ENCODE data around the gene SPRR2G.

Gene SPRR2G

DNA sequence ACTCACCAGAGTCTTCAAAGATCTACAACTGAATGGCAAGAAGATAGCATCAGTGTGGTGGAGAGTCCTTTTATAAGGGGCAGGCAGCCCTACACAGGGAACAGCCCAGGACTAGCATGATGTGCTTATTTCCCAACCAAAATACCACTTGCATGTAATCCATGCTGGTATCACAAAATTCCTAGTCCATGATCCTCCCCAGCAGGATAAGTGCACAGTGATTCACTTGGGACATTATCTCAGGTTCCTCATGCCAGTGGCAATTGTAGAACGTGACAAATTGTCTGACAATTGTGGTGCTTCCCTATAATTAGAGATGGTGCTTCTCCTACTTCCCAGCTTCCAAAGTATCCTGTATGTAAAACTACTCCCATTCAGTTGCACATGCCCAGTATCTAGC, at the start of gene SPRR2G:
Gene SPRR2G, minus strand, starts transcription at position 45 of the 400 bp plus-strand sequence. CDS start 780 bp downstream, outside the sequence.
- TF ChIP-seq, protein P1, sequence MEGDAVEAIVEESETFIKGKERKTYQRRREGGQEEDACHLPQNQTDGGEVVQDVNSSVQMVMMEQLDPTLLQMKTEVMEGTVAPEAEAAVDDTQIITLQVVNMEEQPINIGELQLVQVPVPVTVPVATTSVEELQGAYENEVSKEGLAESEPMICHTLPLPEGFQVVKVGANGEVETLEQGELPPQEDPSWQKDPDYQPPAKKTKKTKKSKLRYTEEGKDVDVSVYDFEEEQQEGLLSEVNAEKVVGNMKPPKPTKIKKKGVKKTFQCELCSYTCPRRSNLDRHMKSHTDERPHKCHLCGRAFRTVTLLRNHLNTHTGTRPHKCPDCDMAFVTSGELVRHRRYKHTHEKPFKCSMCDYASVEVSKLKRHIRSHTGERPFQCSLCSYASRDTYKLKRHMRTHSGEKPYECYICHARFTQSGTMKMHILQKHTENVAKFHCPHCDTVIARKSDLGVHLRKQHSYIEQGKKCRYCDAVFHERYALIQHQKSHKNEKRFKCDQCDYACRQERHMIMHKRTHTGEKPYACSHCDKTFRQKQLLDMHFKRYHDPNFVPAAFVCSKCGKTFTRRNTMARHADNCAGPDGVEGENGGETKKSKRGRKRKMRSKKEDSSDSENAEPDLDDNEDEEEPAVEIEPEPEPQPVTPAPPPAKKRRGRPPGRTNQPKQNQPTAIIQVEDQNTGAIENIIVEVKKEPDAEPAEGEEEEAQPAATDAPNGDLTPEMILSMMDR (IDR thresholded peaks at IDR 0.05), result no peak

DNA sequence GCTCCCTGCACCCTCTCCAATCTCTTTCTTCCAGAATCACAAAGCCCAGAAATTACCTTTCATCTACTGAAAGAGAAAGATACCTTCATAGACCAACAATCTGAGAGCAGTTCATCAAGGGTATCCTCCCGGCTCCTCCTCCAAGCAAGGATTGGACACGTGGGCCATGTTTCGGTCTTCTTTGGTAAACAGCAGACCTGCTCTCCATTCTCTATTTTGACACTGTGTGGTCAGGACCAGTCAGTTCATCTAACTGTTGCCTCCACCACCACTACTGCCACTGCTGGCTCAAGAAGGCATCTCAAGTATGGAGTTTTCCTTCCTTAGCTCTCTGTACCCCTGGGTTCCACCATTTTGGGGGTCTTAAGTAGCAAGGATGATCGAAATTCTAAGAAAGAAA, 44.5 kb upstream of the SPRR2G start:
- TF ChIP-seq, protein P1 (IDR thresholded peaks at IDR 0.05), result no peak

DNA sequence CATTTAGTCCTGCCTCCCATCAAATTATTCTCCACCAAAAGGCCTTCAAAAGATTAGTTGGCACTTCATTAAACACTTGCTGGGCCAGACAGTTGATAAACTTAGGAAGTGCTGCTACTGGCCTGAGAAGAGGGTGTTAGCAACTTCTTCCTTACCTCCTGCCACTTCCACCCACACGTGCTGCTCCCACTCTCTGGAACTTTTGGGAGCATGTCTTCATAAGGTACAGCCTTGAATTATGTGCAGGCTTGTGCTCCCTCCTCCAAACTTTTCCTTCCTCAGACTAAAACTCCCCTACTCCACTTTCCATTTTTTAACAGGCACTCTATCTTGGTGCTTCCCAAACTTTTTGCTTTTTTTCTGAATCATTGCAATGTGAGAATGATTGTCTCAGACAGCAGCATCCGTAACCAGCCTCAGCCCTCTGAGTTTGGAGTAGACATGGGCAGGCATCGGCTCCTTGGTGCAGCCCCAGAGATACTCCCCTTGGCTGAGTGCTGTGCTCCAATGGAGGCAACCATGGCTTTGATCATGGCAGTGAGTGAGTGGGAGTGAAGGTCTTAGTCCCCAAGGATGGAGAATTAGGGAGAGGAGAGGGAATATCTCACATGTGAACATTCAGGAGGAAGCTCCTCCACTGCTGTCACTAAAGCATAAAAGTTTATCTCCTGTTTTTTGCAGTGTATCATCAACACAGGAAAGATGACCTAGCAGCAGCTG, 43.8 kb upstream of the SPRR2G start:
- TF ChIP-seq, protein P1 (IDR thresholded peaks at IDR 0.05), result no peak

DNA sequence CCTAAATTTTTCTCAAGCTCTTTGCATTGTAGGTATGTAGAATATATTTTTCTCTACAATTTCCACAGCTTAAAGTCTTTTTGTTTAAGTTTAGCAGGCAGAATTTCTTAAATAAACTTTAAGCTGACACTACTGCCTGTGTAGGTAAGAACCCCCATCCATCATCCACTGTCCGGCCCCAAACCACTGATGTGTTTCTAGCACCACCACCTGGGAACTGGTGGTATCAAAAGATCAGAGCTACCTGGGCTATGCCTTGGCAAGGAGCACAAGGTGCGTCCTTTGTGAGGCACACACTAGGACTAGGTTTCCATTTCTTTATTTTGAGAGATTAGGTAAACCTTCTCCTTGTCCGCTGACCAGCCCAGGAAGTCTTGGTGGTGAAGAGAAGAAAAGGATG, 42.0 kb upstream of the SPRR2G start:
- TF ChIP-seq, protein P1 (IDR thresholded peaks at IDR 0.05), result peak; percentile 60

DNA sequence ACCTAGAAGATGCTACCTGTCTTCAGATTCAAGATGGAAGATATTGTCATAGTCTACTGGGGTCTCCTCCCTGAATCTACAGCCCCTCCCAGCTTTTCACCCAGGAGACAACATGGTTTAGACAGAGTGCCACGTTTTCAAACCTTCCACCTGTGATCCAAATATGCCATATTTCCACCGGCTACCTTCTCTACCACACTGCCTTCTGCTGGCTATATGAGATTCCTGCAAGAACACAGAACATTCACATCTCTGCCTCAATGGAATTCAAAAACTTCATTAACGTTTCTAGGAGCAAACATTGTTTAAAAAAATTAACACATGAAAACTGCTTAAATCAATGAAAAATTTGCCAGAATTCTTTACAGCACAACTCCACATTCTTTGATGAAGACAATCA, 39.7 kb upstream of the SPRR2G start:
- TF ChIP-seq, protein P1 (IDR thresholded peaks at IDR 0.05), result peak; percentile 65

DNA sequence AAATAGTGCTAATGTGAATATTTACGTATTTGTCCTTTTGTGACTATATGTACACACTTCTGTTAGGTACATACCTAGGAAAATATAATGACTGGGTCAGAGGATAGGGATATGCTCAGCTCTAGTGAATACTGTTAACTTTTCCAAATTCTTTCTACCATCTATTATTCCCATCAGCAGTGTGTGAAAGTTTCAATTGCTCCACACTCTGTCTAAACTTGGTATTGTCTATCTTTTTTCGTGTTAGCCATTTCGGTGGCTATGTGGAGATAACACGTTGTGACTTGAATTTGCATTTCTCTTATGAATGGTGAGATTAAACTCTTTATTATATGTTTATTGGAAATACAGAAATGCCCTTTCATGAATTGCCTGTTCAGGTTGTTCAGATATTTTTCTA, 29.9 kb upstream of the SPRR2G start:
- TF ChIP-seq, protein P1 (IDR thresholded peaks at IDR 0.05), result no peak

DNA sequence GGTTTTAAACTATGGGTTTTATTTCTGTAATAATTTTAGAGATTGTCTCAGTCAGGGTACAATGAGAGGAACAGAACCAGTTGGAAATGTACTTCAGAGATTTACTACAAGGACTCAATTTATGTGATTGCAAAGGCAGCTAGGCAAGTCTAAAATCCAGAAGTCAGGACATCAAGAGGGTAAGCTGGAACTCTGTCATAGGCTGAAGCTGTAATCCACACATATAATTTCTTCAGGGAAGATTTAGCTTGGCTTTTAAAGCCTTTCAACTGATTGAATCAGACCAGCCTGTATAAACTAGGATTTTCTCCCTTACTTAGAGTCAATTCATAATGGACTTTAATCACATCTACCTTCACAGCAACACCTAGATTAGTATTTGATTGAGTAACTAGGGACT, 28.2 kb upstream of the SPRR2G start:
- TF ChIP-seq, protein P1 (IDR thresholded peaks at IDR 0.05), result no peak

DNA sequence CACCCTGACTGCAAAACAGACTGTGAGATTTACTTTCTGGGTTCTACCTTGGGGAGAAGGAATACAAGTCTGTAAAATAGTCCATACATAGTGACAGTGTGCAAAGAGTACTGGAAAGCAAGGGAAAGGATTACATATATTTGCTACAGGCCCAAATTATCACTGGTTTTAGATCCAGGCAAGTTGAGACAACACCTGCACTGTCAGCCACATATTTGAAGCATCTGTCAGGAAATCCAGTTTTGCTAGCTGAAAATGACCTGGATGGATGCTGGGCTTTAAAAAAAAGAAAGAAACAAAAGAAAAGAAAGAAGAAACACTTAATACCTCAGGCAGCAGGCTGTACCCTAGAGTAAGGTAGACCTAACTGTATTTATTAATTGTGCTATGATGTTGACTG, 23.9 kb upstream of the SPRR2G start:
- TF ChIP-seq, protein P1 (IDR thresholded peaks at IDR 0.05), result no peak
